Adrenal gland (tissue), 12 donors: ENCODE data around the gene KRTAP19-8. TPM values are rescaled to one million over a fixed set of nuclear protein-coding genes. Genes with fewer than 3 reads are reported as not detected.

ENCODE experiments used
- DNase-seq, 7 donors: peaks; one replicate each; pipeline ENCODE4 v3.0.0-alpha.2; 2019 to 2020
- H3K27ac ChIP-seq, 5 donors: fragments of 200-600 bp; sonication (generic) in 4 of 5; 1 replicate in 3 of 5; 2 replicates in 2 of 5; pipeline versions ENCODE4 v1.5.1 to v1.8.0; 2016 to 2020; ENCODE audit warnings: mild to moderate bottlenecking in 1 of 5
- H3K27me3 ChIP-seq: fragments of 200-600 bp; 2 replicates; pipeline ENCODE4 v1.8.0; 2021
- H3K36me3 ChIP-seq, 2 donors: fragments of 200-600 bp; replicated peaks in 1 of 2; 1 replicate in 1 of 2; 2 replicates in 1 of 2; pipeline versions ENCODE4 v1.5.1 to v1.8.0; 2018 to 2022
- H3K4me1 ChIP-seq, 2 donors: fragments of 200-600 bp; replicated peaks in 1 of 2; 1 replicate in 1 of 2; 2 replicates in 1 of 2; pipeline versions ENCODE4 v1.5.1 to v1.8.0; 2018 to 2021
- H3K4me3 ChIP-seq, 4 donors: fragments of 200-600 bp; sonication (generic) in 3 of 4; one replicate each; pipeline ENCODE4 v1.5.1; 2016 to 2018
- H3K9me3 ChIP-seq, 3 donors: fragments of 200-600 bp; sonication (generic) in 1 of 3; replicated peaks in 1 of 3; 1 replicate in 2 of 3; 2 replicates in 1 of 3; pipeline versions ENCODE4 v1.5.1 to v1.8.0; 2016 to 2021
- CTCF ChIP-seq, 6 experiments: fragments of 450-650 bp in 4 of 6; fragments of 200-600 bp in 2 of 6; sonication (generic) in 1 of 6; IDR thresholded peaks; 1 replicate in 5 of 6; 2 replicates in 1 of 6; pipeline versions ENCODE4 v1.5.1 to v1.8.0; 2016 to 2021; ENCODE audit warnings: antibody characterized with exemption in 6 of 6, mild to moderate bottlenecking in 2 of 6, moderate library complexity in 1 of 6
- POLR2A ChIP-seq, 2 donors: fragments of 450-650 bp; IDR thresholded peaks; one replicate each; pipeline ENCODE4 v1.6.1; 2017; ENCODE audit warnings: antibody characterized with exemption in 2 of 2, mild to moderate bottlenecking in 2 of 2, moderate library complexity in 1 of 2
- WGBS, 4 donors: extraction: QIAGEN DNeasy Blood & Tissue Kit in 2 of 4; methylation state at CpG; one replicate each; pipeline versions ENCODE4 v1.1.5 to v1.1.7; 2013 to 2017; 5-methylcytosine and 5-hydroxymethylcytosine counted together
- intact Hi-C, 2 donors: fragments of 100-400 bp; cut with DNase I; formaldehyde crosslinking; loops; one replicate each; pipeline versions ENCODE4 v1.14.1 to v1.15.0; 2022 to 2023
- polyA plus RNA-seq, 3 donors: library from polyadenylated mRNA; stranded (reverse); fragments of 200-250 nt in 2 of 3; fragments of 350-450 nt in 1 of 3; fragmentation: Illumina TruSeq in 1 of 3; extraction: RNeasy Lipid Tissue Mini Kit (QIAGEN cat#74804) in 1 of 3; gene quantifications; one replicate each; pipeline ENCODE4 v1.2.3, GENCODE V29; 2013 to 2014
- total RNA-seq, 9 donors: library from RNA; depleted of rRNA in 4 of 9; stranded (reverse); fragments of >200 nt in 4 of 9; fragments of 120-200 nt in 1 of 9; fragmentation: NEBNext Ultra II Directional in 1 of 9; extraction: Animal tissue kit (Norgen Biotek cat#: 25700) in 1 of 9; gene quantifications; one replicate each; pipeline versions ENCODE4 v1.1.0 to v1.2.4, GENCODE V29; 2013 to 2023
- donor health status: healthy with polysubstance abuse.
- donor health status: Bipolar disorder and iron deficiency.
- donor health status: DM: yes; HTN: yes; CAD: no.
- donor health status: DM: no; HTN: no; CAD: no.
- donor health status: DM: no; HTN: no; CAD: no.
- donor health status: DM: yes; HTN: yes; CAD: no.

Gene KRTAP19-8
- total and polyA plus RNA-seq, 12 donors, result not detected

GRCh38 chr21:31023680-31024079 lies 14.6 kb downstream of the KRTAP19-8 start:
- DNase-seq, result no peak
- no peak overlapping the region for H3K4me3 ChIP-seq
- no peak overlapping the region for H3K27ac ChIP-seq
- intact Hi-C loops, result no loop called here
- no peaks in the 10 kb centered on the region for H3K36me3 ChIP-seq
- no peaks in the 10 kb centered on the region for H3K27me3 ChIP-seq
- no peaks in the 10 kb centered on the region for H3K9me3 ChIP-seq
- TF ChIP-seq POLR2A (IDR thresholded peaks at IDR 0.05) (no peak), CTCF (IDR thresholded peaks at IDR 0.05) (no peak)
- H3K4me1 ChIP-seq, result no peaks in the 10 kb centered on the region
- WGBS, 4 donors, result 47 to 62% (median 58%) methylated on average over 3 of the region's 3 CpGs

- Histone ChIP-seq H3K36me3 (no peaks in the 10 kb centered on the region), H3K27ac (no peak overlapping the region), H3K9me3 (no peaks in the 10 kb centered on the region), H3K4me3 (no peak overlapping the region), H3K27me3 (no peaks in the 10 kb centered on the region), H3K4me1 (no peaks in the 10 kb centered on the region)
- 63 to 67% (median 64%) methylated on average over 4 of the region's 4 CpGs for WGBS, 4 donors
- intact Hi-C loops, result no loop called here
- no peak for DNase-seq
- TF ChIP-seq POLR2A (IDR thresholded peaks at IDR 0.05) (no peak), CTCF (IDR thresholded peaks at IDR 0.05) (no peak)
Observed at GRCh38 chr21:31022306-31022705, 16.0 kb downstream of the KRTAP19-8 start.

GRCh38 chr21:31018232-31018631 lies 20.0 kb downstream of the KRTAP19-8 start:
- DNase-seq, result no peak
- intact Hi-C loops, result no loop called here
- Histone ChIP-seq H3K9me3 (no peaks in the 10 kb centered on the region), H3K36me3 (no peaks in the 10 kb centered on the region), H3K4me3 (no peak overlapping the region), H3K4me1 (no peaks in the 10 kb centered on the region), H3K27ac (no peak overlapping the region), H3K27me3 (no peaks in the 10 kb centered on the region)
- WGBS, 4 donors, result 72 to 88% (median 77%) methylated on average over 2 of the region's 2 CpGs
- TF ChIP-seq POLR2A (IDR thresholded peaks at IDR 0.05), result no peak
- no peak for TF ChIP-seq CTCF (IDR thresholded peaks at IDR 0.05)

GRCh38 chr21:31014891-31015290 lies 23.4 kb downstream of the KRTAP19-8 start:
- no peaks in the 10 kb centered on the region for H3K36me3 ChIP-seq
- WGBS, 4 donors, result 45 to 62% (median 54%) methylated on average over 2 of the region's 2 CpGs

More at GRCh38 chr21:31014891-31015290, 23.4 kb downstream of the KRTAP19-8 start:
- Histone ChIP-seq H3K9me3 (no peaks in the 10 kb centered on the region), H3K27ac (no peak overlapping the region), H3K27me3 (no peaks in the 10 kb centered on the region), H3K4me1 (no peaks in the 10 kb centered on the region), H3K4me3 (no peak overlapping the region)
- no peak for DNase-seq
- TF ChIP-seq CTCF (IDR thresholded peaks at IDR 0.05), result no peak
- no peak for TF ChIP-seq POLR2A (IDR thresholded peaks at IDR 0.05)
- intact Hi-C loops, result no loop called here
